Skin of body (tissue), 2 donors: ENCODE results near the gene LRRN2. TPM values are rescaled to one million over a fixed set of nuclear protein-coding genes. Genes with fewer than 3 reads are reported as not detected.
"Not testable (repeated sequence)": the region's sequence is repeated elsewhere in the genome, so short reads cannot be mapped to it uniquely, and the experiment has no call there.

ENCODE experiments used
- DNase-seq: peaks from one replicate; lab custom pipeline; 2025; lab: John Stamatoyannopoulos, UW
- total RNA-seq: library from RNA; depleted of rRNA; stranded (reverse); fragments of >200 nt; gene quantifications from one replicate; pipeline ENCODE4 v1.2.3, GENCODE V29; 2014

Gene LRRN2
- 0.89 TPM for total RNA-seq

GRCh38 chr1:204685236-204686006 is at the start of gene LRRN2:
LRRN2 (minus strand) TSS chr1:204685738; CDS start chr1:204619992, 65,746 bp downstream.
- no peak for DNase-seq

- DNase-seq = no peak
Measured at GRCh38 chr1:204735042-204735441, 49.5 kb upstream of the LRRN2 start.

- no peak for DNase-seq
Measured at GRCh38 chr1:204733869-204734596, 48.5 kb upstream of the LRRN2 start.

GRCh38 chr1:204733289-204733688 is 47.8 kb upstream of the LRRN2 start:
- DNase-seq = no peak

GRCh38 chr1:204731985-204732575 is 46.5 kb upstream of the LRRN2 start:
- DNase-seq = no peak

- no peak for DNase-seq
Measured at GRCh38 chr1:204731509-204731908, 46.0 kb upstream of the LRRN2 start.

- DNase-seq = no peak
Measured at GRCh38 chr1:204730826-204731459, 45.4 kb upstream of the LRRN2 start.

- no peak for DNase-seq
Measured at GRCh38 chr1:204729516-204729915, 44.0 kb upstream of the LRRN2 start.

GRCh38 chr1:204728456-204728855 is 42.9 kb upstream of the LRRN2 start:
- DNase-seq = no peak

GRCh38 chr1:204728045-204728444 is 42.5 kb upstream of the LRRN2 start:
- no peak for DNase-seq

- DNase-seq = not testable (repeated sequence)
Measured at GRCh38 chr1:204727438-204727837, 41.9 kb upstream of the LRRN2 start.

- no peak for DNase-seq
Measured at GRCh38 chr1:204726478-204726877, 40.9 kb upstream of the LRRN2 start.

GRCh38 chr1:204725821-204726448 is 40.4 kb upstream of the LRRN2 start:
- DNase-seq = no peak

- no peak for DNase-seq
Measured at GRCh38 chr1:204723131-204723787, 37.7 kb upstream of the LRRN2 start.

- no peak for DNase-seq
Measured at GRCh38 chr1:204721373-204722055, 36.0 kb upstream of the LRRN2 start.

- no peak for DNase-seq
Measured at GRCh38 chr1:204716660-204717059, 31.1 kb upstream of the LRRN2 start.

- DNase-seq = no peak
Measured at GRCh38 chr1:204714861-204715511, 29.4 kb upstream of the LRRN2 start.

- DNase-seq = no peak
Measured at GRCh38 chr1:204714194-204714860, 28.8 kb upstream of the LRRN2 start.

- no peak for DNase-seq
Measured at GRCh38 chr1:204713541-204713940, 28.0 kb upstream of the LRRN2 start.
